ENCODE data around the gene FFAR3.

DNA sequence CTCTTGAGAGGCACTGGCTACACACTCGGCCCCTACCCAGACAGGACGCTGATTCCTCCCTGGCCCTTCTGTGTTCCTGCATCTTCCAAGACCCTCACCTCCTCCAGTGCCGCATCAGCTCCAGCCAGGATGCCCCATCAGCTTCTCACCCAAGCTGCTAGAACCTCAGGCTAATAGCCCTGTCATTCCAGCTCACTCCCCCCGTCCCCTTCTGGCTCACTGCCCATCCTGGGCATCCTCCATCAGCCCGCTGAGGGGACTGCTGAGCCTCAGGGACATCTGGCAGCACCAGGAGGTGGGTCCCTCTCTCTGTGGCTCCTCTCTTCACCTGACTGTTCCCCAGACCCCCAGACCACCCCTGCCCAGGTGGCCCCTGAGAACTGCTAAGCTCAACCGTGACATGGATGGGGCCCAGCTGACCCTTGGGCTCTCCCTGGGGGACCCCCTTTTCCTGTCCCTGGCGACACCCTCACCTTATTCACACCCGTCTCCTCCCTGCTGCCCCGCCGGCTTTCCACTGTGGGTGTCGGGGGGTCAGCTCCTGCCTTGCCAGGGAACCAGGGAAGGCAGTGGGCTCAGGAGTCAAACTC lies 4.8 kb downstream of the FFAR3 start:
- TF ChIP-seq, protein P1, sequence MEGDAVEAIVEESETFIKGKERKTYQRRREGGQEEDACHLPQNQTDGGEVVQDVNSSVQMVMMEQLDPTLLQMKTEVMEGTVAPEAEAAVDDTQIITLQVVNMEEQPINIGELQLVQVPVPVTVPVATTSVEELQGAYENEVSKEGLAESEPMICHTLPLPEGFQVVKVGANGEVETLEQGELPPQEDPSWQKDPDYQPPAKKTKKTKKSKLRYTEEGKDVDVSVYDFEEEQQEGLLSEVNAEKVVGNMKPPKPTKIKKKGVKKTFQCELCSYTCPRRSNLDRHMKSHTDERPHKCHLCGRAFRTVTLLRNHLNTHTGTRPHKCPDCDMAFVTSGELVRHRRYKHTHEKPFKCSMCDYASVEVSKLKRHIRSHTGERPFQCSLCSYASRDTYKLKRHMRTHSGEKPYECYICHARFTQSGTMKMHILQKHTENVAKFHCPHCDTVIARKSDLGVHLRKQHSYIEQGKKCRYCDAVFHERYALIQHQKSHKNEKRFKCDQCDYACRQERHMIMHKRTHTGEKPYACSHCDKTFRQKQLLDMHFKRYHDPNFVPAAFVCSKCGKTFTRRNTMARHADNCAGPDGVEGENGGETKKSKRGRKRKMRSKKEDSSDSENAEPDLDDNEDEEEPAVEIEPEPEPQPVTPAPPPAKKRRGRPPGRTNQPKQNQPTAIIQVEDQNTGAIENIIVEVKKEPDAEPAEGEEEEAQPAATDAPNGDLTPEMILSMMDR (IDR thresholded peaks at IDR 0.05), result no peak
- TF ChIP-seq POLR2AphosphoS5 (IDR thresholded peaks at IDR 0.05), result no peak
- TF ChIP-seq EP300 (IDR thresholded peaks at IDR 0.05), result no peak
- TF ChIP-seq POLR2A (IDR thresholded peaks at IDR 0.05), result no peak

All from sigmoid colon (tissue), 4 donors.